Measurements from ENCODE around the gene STUM.

GRCh38 chr1:226632169-226632879 is 83.8 kb downstream of the STUM start:
- TF ChIP-seq RBBP5 (IDR thresholded peaks at IDR 0.05; ENCODE audit: borderline replicate concordance, low read depth, low read length) (no peak), SP1 (IDR thresholded peaks at IDR 0.05; ENCODE audit: low read depth, low read length) (no peak), RFX5 (IDR thresholded peaks at IDR 0.05; ENCODE audit: borderline replicate concordance, low read depth, low read length) (no peak), RAD21 (IDR thresholded peaks at IDR 0.05 in 1 of 2, conservative IDR thresholded peaks at IDR 0.05 in 1 of 2; ENCODE audit: low read depth in 2 of 2, low read length in 2 of 2) (no peak), ASH2L (IDR thresholded peaks at IDR 0.05; ENCODE audit: low read length) (no peak), ATF2 (IDR thresholded peaks at IDR 0.05; ENCODE audit: low read length) (no peak), RNF2 (IDR thresholded peaks at IDR 0.05; ENCODE audit: borderline replicate concordance, low read depth, low read length, missing control alignments, poor library complexity, severe bottlenecking) (no peak), CTCF (IDR thresholded peaks at IDR 0.05; ENCODE audit: control extremely low read depth in 1 of 3, insufficient read depth in 1 of 3, low read depth in 1 of 3, low read length in 3 of 3) (no peak), CHD1 (IDR thresholded peaks at IDR 0.05; ENCODE audit: low read depth, low read length) (no peak), TAF1 (IDR thresholded peaks at IDR 0.05; ENCODE audit: low read depth, low read length) (no peak), GTF2F1 (IDR thresholded peaks at IDR 0.05; ENCODE audit: borderline replicate concordance, low read depth, low read length) (no peak)

All from H1 (cell line).